H1 (cell line): ENCODE results near the gene SFTPB. TPM values are rescaled to one million over a fixed set of nuclear protein-coding genes. Genes with fewer than 3 reads are reported as not detected.

ENCODE experiments used
- ASH2L ChIP-seq: fragments of 200-600, 300-600 bp; sonication (generic); IDR thresholded peaks from one replicate; pipeline ENCODE4 v1.7.1; 2017; ENCODE audit warnings: low read length
- CHD7 ChIP-seq: fragments of 300-600 bp; sonication (generic); IDR thresholded peaks from 2 replicates; pipeline ENCODE4 v1.7.1; 2012; ENCODE audit warnings: low read length, moderate library complexity, mild to moderate bottlenecking, inconsistent platforms; ENCODE audit not compliant: insufficient replicate concordance
- CTBP2 ChIP-seq: IDR thresholded peaks from 2 replicates; pipeline ENCODE4 v1.7.0; 2011; ENCODE audit warnings: borderline replicate concordance, mild to moderate bottlenecking, moderate library complexity, mixed read lengths, low read length; ENCODE audit not compliant: insufficient read depth, insufficient read length
- PHF8 ChIP-seq: fragments of 200-600 bp; sonication (generic); conservative IDR thresholded peaks from 2 replicates; pipeline ENCODE4 v1.7.1; 2012; ENCODE audit warnings: low read depth, mild to moderate bottlenecking, inconsistent platforms, low read length, moderate library complexity
- SIRT6 ChIP-seq: IDR thresholded peaks from one replicate; pipeline ENCODE4 v1.7.1; 2012; ENCODE audit warnings: low read length, inconsistent platforms
- SP1 ChIP-seq: IDR thresholded peaks from 2 replicates; pipeline ENCODE4 v1.6.1; 2011; ENCODE audit warnings: low read depth, low read length
- TEAD4 ChIP-seq: IDR thresholded peaks from 2 replicates; pipeline ENCODE4 v1.6.1; 2012; ENCODE audit warnings: low read depth, low read length, inconsistent platforms, mixed read lengths
- polyA plus RNA-seq, 7 experiments: library from polyadenylated mRNA; depleted of rRNA in 3 of 7; stranded (reverse) in 5 of 7; unstranded in 2 of 7; fragments of >200 nt in 5 of 7; fragments of 200-250 nt in 2 of 7; gene quantifications; 1 replicate in 5 of 7; 2 replicates in 1 of 7; 4 replicates in 1 of 7; pipeline versions ENCODE4 v1.2.1 to v1.2.3, GENCODE V29; 2011 to 2013; ENCODE audit warnings: missing spikeins in 2 of 7, mixed read lengths in 2 of 7
- total RNA-seq: library from RNA; stranded (reverse); fragmentation: NEBNext Ultra II Directional; extraction: Animal tissue kit (Norgen Biotek cat#: 25700); gene quantifications from 2 replicates; pipeline ENCODE4 v1.2.1, GENCODE V29; 2021

SFTPB gene
- total and polyA plus RNA-seq, 2 of the 8 experiments (the other 6 are each of a cell fraction or from before 2014, with no cell fraction given), result not detected

- TF ChIP-seq CHD7, result no peak
- TF ChIP-seq CTBP2, result no peak
- TF ChIP-seq TEAD4, result no peak
- no peak for TF ChIP-seq ASH2L
- TF ChIP-seq SIRT6, result no peak
- no peak for TF ChIP-seq SP1
- no peak for TF ChIP-seq PHF8
Observed at GRCh38 chr2:85651097-85651496, 16.9 kb downstream of the SFTPB start (continued).
